Non-pigmented ciliary epithelial cell (primary cell): Measurements from ENCODE around the gene GNA12.

ENCODE experiments used
- DNase-seq: peaks from one replicate; pipeline ENCODE4 v3.0.0-alpha.2; 2010; ENCODE audit warnings: low read depth

Gene GNA12

DNA sequence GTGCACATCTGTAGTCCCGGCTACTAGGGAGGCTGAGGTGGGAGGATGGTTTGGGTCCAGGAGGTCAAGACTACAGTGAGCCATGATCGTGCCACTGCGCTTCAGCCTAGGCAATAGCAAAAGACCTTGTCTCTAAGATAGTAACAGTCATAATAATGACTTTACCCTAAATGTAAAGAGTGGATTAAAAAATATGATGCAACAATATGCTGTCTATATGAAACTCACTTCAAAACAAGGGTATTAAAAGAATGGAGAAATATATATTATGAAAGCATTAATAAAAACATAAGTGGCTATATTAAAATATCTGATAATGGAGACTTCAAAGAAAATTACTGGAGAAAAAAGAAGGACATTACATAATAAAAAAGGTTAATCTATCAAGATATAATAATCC lies 5.7 kb downstream of the GNA12 start:
- no peak for DNase-seq

DNA sequence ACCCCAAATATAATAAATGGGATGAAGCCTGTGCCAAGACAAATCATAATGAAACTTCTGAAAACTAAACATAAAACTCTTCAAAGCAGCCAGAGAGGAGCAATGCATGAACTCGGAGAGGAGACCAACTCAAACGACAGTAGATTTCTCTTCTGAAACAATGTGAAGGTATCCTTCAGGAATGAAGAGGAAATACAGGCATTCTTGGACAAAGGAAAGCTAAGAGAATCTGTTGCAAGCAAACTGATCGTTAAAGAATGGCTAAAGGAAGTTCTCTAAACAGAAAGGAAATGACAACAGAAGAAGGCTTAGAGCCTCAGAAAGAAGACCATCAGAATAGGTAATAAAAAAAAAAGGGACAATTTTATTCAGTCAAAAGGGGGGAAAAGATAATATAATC lies 6.6 kb downstream of the GNA12 start:
- no peak for DNase-seq

- DNase-seq = no peak
These were observed 9.2 kb downstream of the GNA12 start for GRCh38 chr7:2834748-2835441.

GRCh38 chr7:2833083-2833910 lies 10.8 kb downstream of the GNA12 start:
- no peak for DNase-seq

GRCh38 chr7:2832461-2832860 lies 11.6 kb downstream of the GNA12 start:
- no peak for DNase-seq

DNA sequence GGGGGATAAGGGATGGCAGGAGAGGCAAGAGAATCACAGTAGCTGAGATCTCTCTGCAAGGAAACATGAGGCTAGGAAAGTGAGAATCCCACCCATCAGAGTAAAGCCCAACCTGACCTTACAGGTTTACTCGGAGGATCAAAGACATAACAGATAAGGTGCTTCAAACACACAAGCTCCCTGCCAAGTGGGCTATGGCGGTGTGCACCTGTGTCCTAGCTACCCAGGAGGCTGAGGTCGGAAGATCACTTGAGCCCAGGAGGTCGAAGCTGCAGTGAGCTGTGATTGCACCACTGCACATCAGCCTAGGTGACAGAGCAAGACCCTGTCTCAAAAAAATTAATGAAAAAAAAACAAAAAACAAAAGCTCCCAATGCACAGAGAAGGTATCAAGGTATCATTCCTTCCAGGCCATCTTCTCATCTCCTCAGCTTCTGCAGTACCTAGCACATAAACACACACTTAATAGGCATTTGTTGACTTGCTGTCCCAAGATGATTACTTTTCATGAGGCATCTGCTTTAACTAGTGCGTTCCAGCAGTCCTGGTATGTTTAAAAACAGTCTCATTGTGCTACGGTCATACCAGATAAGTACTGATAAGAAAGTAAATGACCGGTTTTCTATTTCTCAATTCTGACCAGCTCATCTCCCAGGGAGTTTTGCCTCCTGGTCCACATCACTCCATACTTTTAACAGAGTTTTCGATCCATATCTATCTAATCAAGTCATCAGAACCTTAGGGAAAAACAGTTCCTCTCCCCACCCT lies 13.3 kb downstream of the GNA12 start:
- no peak for DNase-seq

DNA sequence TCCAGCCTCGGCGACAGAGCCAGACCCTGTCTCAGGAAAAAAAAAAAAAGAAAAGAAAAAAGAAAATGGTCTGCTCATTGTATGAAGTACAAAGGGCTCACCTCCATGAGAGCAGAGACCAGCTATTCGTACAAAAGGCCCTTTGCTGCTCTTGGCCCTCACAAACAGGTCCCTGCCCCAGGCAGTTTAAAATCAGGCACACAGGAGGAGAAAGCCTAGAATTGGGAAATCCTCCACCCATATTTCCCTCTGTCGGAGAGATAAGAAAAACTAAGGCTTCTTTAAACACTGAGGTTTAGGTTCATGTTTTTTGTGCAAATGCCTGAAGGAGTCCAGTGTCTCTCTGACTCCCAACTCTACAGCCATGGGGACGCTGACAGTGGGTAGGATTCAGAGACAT lies 15.1 kb downstream of the GNA12 start:
- no peak for DNase-seq

DNA sequence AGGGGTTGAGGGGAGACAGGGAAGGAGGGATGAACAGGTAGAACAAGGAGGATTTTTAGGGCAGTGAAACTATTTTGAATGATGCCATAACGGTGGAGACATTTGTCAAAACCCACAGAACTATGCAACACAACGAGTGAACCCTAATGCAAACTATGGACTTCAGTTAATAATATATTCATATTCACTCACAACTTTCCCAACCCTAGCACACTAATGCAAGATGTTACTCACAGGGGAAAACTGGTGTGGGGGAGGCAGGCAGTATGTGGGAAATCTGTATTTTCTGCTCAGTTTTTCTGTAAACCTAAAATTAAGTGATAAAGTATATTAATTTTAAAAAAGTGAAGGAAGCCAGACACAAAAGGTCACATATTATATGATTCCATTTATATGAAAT lies 17.3 kb downstream of the GNA12 start:
- DNase-seq = no peak

DNA sequence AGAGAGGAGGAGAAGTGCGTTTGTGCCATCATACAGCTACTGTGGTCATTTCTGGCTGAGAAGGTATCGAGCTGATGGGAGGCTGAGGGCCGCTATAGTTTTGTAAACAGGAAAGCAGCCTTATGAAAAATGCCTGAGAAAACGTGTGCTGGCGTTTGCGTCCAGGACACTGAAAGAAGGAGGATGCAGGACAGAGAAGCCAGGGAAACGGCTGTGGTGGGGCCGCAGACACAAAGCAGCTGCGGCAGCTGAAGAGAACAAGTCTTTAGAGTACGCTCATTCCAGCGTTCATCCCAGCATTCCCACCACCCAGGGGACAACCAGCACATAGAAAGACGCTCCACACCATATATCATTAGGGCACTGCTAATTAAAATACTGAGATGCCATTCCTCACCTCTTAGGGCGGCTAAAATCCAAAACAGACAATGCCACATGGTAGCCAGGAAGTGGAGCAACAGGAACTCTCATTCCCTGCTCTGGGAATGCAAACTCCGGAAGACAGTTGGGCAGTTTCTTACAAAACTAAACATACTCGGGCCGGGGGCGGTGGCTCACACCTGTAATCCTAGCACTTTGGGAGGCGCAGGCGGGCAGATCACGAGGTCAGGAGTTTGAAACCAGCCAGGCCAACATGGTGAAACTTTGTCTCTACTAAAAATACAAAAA lies 18.4 kb downstream of the GNA12 start:
- no peak for DNase-seq

- DNase-seq = no peak
These were observed 19.2 kb downstream of the GNA12 start for GRCh38 chr7:2824678-2825461.

DNA sequence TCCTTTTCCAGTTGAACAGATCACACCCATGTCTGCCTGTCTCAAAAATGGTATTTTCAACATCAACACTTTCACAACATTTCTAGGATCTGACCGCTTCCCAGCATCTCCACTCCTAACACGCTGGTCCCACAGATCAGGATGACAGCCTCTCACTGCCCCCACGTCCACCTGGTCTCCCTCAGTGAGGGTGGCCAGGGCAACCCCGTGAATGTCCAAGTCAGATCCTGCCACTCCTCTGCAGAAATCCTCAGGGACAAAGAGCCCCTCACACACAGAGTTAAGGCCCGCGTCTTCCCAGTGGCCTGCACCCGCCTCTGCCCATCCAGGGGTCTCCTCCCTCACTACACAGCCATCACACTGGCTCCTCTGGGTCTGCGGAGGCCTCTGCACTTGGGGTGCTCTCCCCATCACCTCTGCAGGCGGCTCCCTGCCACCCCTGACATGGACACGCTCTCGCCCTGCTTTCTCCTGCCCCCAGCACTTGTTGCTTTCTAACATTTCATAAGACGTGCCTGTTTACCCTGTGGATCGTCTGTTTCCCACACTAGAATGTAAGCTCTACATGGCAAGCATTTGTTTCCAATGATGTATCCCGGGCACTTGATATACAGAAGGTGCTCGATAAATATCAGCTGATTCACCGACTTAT lies 20.0 kb downstream of the GNA12 start:
- DNase-seq = no peak

DNA sequence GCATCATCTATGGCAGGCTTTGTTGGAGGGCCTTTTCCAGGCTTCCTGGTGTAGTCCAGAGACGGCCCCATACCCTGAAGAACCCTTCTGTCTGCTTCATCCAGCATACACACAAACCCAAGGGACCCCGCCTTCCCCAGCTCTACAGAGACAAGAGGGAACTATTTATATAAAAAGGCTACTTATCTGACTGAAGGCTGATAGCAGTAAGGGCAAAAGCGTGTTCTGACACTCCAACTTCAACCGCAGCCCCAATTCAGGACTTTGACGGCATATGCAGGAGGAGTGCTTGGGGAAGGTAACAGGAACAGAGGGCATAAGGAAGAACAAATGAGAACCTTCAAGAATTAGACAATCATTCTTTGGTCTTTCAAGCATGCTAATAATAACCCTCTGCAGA lies 21.0 kb downstream of the GNA12 start:
- no peak for DNase-seq

DNA sequence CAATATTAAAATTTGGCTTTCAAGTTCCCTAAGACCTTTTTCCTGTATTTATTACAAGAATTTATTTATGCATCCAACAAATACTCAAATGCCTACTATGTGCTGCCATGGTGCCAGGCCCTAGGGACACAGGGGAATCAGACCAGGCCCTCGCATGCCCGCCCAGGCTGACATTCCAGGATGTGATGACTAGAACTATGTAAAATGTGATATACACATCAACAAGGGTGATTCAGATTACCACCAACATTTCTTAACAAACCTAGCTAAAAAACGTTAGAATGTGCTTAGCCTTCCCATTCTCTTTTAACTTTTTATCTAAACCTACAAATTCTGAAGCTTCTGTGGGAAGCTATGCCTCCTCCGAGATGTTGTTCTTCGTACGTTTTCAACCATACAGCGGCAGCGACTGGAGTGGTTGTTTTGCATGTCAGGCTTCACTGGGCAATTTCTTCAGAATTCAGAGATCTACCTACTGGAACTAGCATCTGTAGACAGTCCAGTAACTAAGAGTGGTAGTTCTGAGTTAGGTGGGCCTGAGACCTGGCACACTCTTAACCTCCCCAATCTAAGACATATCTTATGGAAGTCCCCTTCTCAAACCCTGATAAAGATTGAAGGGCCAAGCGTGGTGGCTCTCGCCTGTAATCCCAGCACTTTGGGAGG lies 22.1 kb downstream of the GNA12 start:
- peak; percentile 64 for DNase-seq

DNA sequence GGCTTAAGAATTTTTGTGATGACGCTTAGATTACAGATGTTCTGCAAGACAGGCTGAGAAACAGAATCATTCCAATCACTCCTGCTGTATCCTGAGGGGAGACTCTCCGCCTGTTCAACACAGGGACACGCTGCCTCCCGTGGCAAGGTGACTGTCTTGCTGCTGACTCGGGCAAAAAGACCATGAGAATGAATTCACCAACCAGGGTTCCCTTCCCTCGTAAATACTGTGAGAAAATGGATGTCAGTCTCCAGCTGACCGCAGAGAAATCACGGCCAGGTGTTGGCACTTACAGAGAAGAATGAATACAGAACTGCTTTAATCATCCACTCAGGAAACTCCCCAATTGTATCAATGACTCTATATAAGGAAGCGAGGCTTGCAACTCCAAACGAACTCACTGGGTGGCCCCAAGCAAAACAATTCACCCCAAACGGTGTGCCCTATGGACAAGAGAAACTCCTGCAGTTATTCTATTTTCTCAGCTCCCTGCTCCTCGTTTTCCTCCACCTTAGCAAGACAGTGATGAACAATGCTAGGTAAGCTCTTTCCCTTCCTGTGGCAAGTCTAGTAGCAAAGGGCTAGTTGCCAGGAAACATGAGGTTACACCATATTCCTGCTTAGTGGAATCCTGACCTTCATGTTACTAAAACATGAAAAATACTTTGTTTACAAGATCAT lies 22.8 kb downstream of the GNA12 start:
- no peak for DNase-seq

- peak; percentile 88 for DNase-seq
These were observed 23.6 kb downstream of the GNA12 start for GRCh38 chr7:2820508-2820934.

DNA sequence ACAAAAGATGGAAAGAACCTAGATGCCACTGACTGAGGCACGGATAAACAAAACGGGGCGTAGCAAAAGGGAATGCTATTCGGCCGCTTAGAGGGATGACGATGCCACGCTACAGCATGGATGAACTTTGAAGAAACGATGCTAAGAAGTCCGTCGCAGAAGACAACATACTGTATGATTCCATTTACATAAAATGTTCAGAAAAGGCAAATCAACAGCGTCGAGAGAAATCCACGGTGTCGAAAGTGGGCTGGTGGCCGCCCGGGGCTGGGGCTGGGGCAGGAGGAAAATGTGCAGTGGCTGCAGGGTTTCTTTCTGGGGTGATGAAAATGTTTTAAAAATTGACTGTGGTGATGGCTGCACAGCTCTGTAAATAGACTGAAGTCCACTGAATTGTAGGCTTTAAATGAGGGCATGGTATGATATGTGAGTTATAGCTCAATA lies 24.1 kb downstream of the GNA12 start:
- DNase-seq = no peak

- DNase-seq = no peak
These were observed 24.8 kb downstream of the GNA12 start for GRCh38 chr7:2819161-2819953.

- no peak for DNase-seq
These were observed 25.5 kb downstream of the GNA12 start for GRCh38 chr7:2818653-2819052.

- no peak for DNase-seq
These were observed 26.0 kb downstream of the GNA12 start for GRCh38 chr7:2818121-2818520.
